GM18508 (cell line): ENCODE data around the gene TDP2.
"Not testable (repeated sequence)": the region's sequence is repeated elsewhere in the genome, so short reads cannot be mapped to it uniquely, and the experiment has no call there.

Experiments used
- ATAC-seq: cut with Tn5 transposase; IDR thresholded peaks from one replicate; pipeline ENCODE4 v1.9.1; 2021; ENCODE audit warnings: moderate number of reproducible peaks; ENCODE audit not compliant: insufficient read depth, unreplicated experiment

The TDP2 gene, protein sequence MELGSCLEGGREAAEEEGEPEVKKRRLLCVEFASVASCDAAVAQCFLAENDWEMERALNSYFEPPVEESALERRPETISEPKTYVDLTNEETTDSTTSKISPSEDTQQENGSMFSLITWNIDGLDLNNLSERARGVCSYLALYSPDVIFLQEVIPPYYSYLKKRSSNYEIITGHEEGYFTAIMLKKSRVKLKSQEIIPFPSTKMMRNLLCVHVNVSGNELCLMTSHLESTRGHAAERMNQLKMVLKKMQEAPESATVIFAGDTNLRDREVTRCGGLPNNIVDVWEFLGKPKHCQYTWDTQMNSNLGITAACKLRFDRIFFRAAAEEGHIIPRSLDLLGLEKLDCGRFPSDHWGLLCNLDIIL

DNA sequence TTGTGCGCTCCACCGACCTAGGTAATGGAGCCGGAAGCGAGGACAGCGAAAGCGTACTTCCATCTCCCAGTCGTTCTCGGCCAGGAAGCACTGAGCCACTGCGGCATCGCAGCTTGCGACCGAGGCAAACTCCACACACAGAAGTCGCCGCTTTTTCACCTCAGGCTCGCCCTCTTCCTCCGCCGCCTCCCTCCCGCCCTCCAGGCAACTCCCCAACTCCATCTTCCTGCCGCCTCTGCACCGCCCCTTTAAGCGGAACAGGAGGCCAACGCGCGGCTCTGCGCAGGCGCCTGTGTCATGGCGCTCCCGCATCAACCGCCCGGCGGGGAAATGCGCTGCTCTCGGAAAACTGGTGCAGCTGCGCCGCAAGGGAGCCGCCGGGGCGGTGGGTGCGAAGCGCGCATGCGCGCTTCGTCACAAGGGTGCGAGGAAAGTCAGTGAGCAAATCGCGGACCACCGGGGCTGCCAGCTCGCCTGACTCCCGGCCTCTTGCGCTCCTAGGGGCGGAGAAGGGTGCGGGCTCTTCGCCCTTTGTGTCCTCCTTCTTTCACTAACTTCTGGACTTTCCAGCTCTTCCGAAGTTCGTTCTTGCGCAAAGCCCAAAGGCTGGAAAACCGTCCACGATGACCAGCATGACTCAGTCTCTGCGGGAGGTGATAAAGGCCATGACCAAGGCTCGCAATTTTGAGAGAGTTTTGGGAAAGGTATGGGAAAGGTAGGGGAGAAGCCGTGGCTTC lies at the start of gene TDP2, which contains the start of gene ACOT13:
TSS of gene TDP2 (minus strand) at position 259 of the 737 bp plus-strand sequence. CDS start at position 222, 37 bp downstream.
TSS of gene ACOT13 (plus strand) at position 437 of the 737 bp plus-strand sequence. CDS start at position 624, 187 bp downstream.
- ATAC-seq = peak; percentile 85

DNA sequence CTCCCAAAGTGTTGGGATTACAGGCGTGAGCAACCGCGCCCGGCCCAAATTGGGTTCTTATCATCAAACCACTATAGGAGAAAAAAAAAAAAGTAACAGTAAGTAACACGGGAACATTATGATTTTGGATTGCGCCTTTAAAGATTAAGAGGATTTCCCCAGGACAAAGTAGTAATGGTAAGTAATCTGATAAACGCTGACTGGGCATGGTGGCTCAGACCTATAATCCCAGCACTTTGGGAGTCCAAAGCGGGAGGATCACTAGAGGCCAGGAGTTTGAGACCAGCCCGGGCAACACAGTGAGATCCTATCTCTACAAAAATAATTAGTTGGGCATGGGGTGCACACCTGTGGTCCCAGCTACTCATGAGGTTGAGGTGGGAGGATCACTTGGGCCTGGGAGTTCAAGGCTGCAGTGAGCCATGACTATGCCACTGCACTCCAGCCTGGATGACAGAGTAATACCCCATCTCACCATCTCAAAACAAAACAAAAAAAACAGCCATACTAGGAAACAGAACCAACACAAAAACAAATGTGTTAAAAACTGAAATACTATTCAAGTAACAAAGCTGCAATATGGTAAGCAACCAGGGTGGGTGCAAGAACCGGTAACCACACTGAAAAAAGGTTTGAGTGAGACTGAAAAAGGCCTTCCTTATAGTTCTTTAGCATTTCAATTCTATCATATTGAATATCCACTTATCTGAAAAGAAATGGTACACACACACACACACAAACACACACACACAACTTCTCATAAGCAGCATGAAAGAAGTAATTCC lies 44.0 kb upstream of the TDP2 start:
- ATAC-seq = no peak

DNA sequence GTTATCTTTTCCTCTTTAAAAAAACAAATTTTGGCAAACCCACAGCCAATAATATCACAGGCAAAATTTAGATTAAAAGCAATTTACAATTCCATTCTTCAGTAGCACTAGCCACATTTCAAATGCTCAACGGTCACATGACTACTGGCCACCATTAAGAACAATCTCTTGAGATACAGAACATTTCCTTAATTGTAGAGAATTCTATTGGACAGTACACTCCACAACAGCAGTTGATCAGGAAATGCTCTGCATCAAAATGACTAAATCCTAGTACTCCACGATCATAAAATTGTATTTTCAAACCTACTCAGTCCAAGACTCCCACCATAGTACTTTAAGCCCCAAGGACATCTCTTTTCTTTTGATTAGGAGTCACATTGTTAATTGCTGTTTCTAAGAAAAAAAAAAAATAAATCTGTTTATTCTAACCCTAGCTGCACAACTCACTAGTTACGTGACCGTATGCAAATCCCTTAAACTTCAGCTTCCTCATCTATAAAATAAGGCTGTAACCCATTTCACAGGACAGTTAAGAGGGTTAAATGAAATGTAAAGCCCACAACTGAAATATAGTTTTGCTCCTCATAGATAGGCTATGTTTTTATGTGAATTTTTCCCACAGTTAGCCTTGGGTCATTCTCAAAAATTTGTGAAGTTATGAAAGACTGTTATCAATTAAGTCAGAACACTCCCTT lies 42.5 kb upstream of the TDP2 start:
- ATAC-seq = no peak

DNA sequence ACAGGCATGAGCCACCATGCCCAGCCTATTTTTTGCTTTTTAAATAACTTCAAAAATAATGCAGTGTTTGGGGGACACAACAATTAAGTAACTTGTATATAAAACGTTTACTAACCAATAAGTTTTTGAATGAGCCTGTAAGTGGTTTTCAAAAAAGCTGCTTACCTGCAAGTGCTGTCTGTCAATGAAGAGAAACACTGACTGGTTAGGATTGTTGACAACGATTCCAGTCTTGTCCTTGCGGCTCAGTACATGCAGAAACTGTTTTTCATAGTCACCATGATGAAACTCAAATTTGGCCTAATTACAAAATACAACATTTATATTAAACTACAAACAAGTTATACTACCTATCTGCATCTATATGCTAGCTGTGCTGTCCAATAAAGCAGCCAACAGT lies 41.9 kb upstream of the TDP2 start:
- no peak for ATAC-seq

GRCh38 chr6:24704468-24704867 lies 37.8 kb upstream of the TDP2 start:
- no peak for ATAC-seq

DNA sequence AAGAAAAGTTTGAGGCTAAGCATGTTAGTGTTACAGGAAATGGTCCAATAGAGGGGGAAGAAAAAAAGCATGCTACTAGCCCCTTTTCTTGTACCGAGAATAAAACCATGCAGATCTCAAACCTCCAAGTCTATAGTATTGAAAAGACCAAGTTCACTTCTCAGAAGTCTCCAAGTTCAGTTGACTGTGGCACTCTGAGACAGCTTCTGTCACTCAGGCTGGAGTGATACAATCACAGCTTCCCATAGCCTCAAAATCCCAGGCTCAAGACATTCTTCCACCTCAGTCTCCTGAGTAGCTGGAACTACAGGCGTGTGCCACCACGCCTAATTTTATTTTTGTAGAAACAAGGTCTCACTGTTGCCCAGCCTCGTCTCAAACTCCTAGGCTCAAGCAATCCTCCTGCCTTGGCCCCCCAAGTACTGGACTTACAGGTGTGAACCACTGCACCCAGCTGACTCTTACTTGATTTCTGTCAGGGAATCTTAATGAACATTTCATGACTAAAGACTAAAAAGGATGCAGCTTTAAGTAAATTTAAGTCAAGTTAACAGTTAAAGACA lies 36.1 kb upstream of the TDP2 start:
- no peak for ATAC-seq

DNA sequence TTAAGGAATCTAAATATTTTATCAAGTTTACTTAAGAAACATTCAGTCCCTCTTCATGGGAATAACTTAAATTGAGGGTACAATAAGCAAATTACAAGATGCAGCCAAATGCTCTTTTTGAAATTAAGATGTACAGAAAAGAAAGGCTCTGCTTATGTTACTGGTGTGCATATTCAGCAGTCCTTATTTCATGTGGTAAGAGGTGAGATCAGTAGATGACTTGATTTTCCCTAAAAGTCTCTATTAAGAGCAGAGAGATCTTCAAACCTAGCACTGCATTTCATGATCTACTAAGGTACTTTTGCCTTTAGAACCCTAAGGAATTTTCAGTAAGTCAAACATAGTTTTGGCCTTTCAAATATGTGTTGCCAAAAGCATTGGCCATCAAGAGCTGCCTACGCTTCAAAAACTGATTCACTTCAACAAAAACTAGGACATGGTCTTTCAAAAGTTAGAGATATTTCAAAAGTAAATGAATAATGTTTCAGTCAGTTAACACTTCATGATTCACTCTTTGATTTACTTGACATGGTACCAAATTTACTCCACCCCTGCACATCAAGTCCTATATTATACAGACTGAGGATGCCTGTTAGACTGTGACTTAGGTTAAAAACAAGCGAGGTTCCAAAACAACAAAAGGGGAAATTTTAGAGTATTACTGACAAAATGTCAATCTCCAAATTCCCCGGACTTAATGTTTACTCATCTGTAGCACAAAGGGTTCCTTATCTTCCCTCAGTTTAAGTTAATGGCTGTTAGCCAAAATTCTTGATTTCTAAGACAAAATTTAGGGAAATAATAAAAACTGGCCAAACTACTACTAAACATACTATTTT lies 33.0 kb upstream of the TDP2 start:
- ATAC-seq = no peak

GRCh38 chr6:24696097-24696496 lies 29.4 kb upstream of the TDP2 start:
- no peak for ATAC-seq

DNA sequence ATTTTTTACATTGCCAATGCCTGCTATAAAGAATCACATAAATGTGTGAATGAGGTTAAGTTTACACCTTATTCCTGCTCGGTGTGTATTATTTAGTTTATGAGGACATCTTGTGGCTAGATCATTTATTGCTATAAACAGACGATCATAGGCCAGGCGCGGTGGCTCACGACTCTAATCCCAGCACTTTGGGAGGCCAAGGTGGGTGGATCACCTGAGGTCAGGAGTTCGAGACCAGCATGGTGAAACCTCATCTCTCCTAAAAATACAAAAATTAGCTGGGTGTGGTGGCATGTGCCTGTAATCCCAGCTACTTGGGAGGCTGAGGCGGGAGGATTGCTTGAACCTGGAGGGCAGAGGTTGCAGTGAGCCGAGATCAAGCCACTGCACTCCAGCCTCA lies 28.9 kb upstream of the TDP2 start:
- not testable (repeated sequence) for ATAC-seq

DNA sequence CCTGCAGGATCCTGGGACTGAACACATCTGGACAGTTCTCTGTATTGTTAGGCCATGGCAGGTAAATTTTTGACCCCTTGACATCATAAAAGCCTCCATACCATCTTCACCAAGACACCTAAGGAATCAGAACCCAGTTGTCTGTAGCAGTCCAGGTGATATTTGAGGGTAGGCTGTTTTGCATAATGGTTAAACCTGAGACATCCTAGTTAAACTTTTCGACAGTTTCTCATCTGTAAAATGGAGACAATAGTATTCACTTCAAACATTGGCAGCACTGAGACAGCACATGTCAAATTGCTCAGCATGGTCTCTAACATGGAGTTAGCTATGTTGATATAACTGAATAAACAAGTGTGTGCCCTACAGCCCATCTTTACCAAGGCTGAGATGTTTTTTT lies 27.5 kb upstream of the TDP2 start:
- no peak for ATAC-seq

GRCh38 chr6:24692848-24693592 lies 26.3 kb upstream of the TDP2 start:
- no peak for ATAC-seq

GRCh38 chr6:24692415-24692814 lies 25.7 kb upstream of the TDP2 start:
- no peak for ATAC-seq

DNA sequence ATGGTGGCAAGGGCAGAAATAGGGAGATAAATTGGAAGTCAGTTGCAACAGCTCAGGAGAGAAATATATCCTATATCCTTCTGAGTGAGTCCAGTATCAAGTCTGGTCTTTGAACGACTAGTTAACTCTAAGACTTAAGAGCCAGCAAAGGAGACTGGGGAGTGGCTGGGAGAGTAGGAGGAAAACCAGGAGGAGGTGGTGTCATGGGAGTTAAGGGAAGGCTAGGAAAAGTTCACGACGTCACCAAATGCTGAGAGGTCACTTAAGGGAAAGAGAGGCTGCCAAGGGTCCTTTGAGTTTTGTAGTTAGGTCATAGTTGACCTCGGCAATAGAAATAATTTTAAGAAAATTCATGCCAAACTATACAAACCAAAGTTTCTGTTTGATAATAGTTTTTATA lies 25.3 kb upstream of the TDP2 start:
- no peak for ATAC-seq

DNA sequence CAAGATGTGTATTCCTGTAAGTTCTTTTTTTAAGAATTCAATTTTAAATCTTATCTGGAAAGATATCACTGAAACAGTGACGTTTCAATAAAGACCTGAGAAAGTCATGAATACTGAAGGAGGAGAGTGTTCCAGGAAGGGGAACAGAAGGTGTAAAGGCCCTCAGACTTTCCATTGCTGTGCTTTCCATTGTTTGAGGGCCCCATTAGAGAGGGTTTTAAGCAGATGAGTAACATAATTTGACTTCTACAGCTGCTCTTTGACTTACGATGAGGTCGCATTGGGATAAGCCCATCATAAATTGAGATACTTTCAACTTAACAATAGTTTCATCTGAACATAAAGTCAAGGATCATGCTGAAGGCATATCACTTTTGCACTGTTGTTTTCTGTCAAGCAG lies 24.9 kb upstream of the TDP2 start:
- no peak for ATAC-seq

- ATAC-seq = no peak
Observed at GRCh38 chr6:24690593-24690992, 23.9 kb upstream of the TDP2 start.

DNA sequence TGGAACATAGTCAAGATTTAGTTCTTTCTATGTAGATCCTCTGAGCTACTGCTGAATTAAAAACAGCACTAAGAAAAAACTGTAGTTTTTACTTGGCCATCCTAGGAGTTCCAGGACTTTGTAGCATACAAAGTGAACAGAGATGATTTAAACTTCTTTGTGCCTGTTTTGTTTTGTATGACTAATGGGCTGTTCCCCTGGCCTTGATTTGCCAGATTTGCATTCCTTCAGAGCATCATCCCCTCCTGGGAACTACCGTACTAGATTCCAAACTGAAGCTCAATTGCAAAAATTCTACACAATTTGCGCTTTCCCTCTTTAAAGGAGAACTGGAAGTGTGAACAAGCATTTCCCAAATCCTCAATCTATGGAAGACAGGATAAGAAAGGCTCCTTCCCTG lies 23.3 kb upstream of the TDP2 start:
- no peak for ATAC-seq

DNA sequence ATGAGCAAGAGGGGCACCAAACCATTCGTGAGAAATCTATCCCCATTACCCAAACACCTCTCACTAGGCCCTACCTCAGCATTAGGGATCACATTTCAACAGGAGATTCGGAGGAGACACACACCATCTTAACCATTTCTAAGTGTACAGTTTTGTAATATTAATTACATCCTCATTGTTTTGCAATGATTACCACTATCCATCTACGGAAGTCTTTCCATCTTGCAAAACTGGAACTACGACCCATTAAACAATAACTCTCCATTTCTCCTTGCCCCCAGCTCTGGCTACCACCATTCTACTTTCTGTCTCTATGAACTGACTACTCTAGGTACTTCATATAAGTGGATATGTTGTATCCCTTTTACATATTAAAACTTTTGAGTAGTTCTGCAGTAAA lies 20.2 kb upstream of the TDP2 start:
- ATAC-seq = no peak

GRCh38 chr6:24686408-24686807 lies 19.7 kb upstream of the TDP2 start:
- no peak for ATAC-seq
